Adrenal gland (tissue), 12 donors: Measurements from ENCODE around the gene CPED1. TPM values are rescaled to one million over a fixed set of nuclear protein-coding genes. Genes with fewer than 3 reads are reported as not detected.

Experiments used
- DNase-seq, 7 donors: peaks; one replicate each; pipeline ENCODE4 v3.0.0-alpha.2; 2019 to 2020
- H3K27ac ChIP-seq, 5 donors: fragments of 200-600 bp; sonication (generic) in 4 of 5; 1 replicate in 3 of 5; 2 replicates in 2 of 5; pipeline versions ENCODE4 v1.5.1 to v1.8.0; 2016 to 2020; ENCODE audit warnings: mild to moderate bottlenecking in 1 of 5
- H3K27me3 ChIP-seq: fragments of 200-600 bp; 2 replicates; pipeline ENCODE4 v1.8.0; 2021
- H3K36me3 ChIP-seq, 2 donors: fragments of 200-600 bp; replicated peaks in 1 of 2; 1 replicate in 1 of 2; 2 replicates in 1 of 2; pipeline versions ENCODE4 v1.5.1 to v1.8.0; 2018 to 2022
- H3K4me1 ChIP-seq, 2 donors: fragments of 200-600 bp; replicated peaks in 1 of 2; 1 replicate in 1 of 2; 2 replicates in 1 of 2; pipeline versions ENCODE4 v1.5.1 to v1.8.0; 2018 to 2021
- H3K4me3 ChIP-seq, 4 donors: fragments of 200-600 bp; sonication (generic) in 3 of 4; one replicate each; pipeline ENCODE4 v1.5.1; 2016 to 2018
- H3K9me3 ChIP-seq, 3 donors: fragments of 200-600 bp; sonication (generic) in 1 of 3; replicated peaks in 1 of 3; 1 replicate in 2 of 3; 2 replicates in 1 of 3; pipeline versions ENCODE4 v1.5.1 to v1.8.0; 2016 to 2021
- POLR2A ChIP-seq, 2 donors: fragments of 450-650 bp; IDR thresholded peaks; one replicate each; pipeline ENCODE4 v1.6.1; 2017; ENCODE audit warnings: antibody characterized with exemption in 2 of 2, mild to moderate bottlenecking in 2 of 2, moderate library complexity in 1 of 2
- WGBS, 4 donors: extraction: QIAGEN DNeasy Blood & Tissue Kit in 2 of 4; methylation state at CpG; one replicate each; pipeline versions ENCODE4 v1.1.5 to v1.1.7; 2013 to 2017; 5-methylcytosine and 5-hydroxymethylcytosine counted together
- intact Hi-C, 2 donors: fragments of 100-400 bp; cut with DNase I; formaldehyde crosslinking; loops; one replicate each; pipeline versions ENCODE4 v1.14.1 to v1.15.0; 2022 to 2023
- polyA plus RNA-seq, 3 donors: library from polyadenylated mRNA; stranded (reverse); fragments of 200-250 nt in 2 of 3; fragments of 350-450 nt in 1 of 3; fragmentation: Illumina TruSeq in 1 of 3; extraction: RNeasy Lipid Tissue Mini Kit (QIAGEN cat#74804) in 1 of 3; gene quantifications; one replicate each; pipeline ENCODE4 v1.2.3, GENCODE V29; 2013 to 2014
- total RNA-seq, 9 donors: library from RNA; depleted of rRNA in 4 of 9; stranded (reverse); fragments of >200 nt in 4 of 9; fragments of 120-200 nt in 1 of 9; fragmentation: NEBNext Ultra II Directional in 1 of 9; extraction: Animal tissue kit (Norgen Biotek cat#: 25700) in 1 of 9; gene quantifications; one replicate each; pipeline versions ENCODE4 v1.1.0 to v1.2.4, GENCODE V29; 2013 to 2023
- TF ChIP-seq, protein P1 (sequence below), 6 experiments: fragments of 450-650 bp in 4 of 6; fragments of 200-600 bp in 2 of 6; sonication (generic) in 1 of 6; IDR thresholded peaks; 1 replicate in 5 of 6; 2 replicates in 1 of 6; pipeline versions ENCODE4 v1.5.1 to v1.8.0; 2016 to 2021; ENCODE audit warnings: antibody characterized with exemption in 6 of 6, mild to moderate bottlenecking in 2 of 6, moderate library complexity in 1 of 6
- donor health status: healthy with polysubstance abuse.
- donor health status: Bipolar disorder and iron deficiency.
- donor health status: DM: yes; HTN: yes; CAD: no.
- donor health status: DM: no; HTN: no; CAD: no.
- donor health status: DM: no; HTN: no; CAD: no.
- donor health status: DM: yes; HTN: yes; CAD: no.

CPED1 gene
- total and polyA plus RNA-seq, 12 donors, result 5.2 to 72.2 (median 40.7) TPM

GRCh38 chr7:121023194-121023593 is 34.7 kb downstream of the CPED1 start:
- H3K4me3 ChIP-seq, result no peak overlapping the region
- intact Hi-C loops, result no loop called here
- no peaks in the 10 kb centered on the region for H3K36me3 ChIP-seq
- no peaks in the 10 kb centered on the region for H3K27me3 ChIP-seq
- no peak for TF ChIP-seq POLR2A (IDR thresholded peaks at IDR 0.05)
- TF ChIP-seq, protein P1, sequence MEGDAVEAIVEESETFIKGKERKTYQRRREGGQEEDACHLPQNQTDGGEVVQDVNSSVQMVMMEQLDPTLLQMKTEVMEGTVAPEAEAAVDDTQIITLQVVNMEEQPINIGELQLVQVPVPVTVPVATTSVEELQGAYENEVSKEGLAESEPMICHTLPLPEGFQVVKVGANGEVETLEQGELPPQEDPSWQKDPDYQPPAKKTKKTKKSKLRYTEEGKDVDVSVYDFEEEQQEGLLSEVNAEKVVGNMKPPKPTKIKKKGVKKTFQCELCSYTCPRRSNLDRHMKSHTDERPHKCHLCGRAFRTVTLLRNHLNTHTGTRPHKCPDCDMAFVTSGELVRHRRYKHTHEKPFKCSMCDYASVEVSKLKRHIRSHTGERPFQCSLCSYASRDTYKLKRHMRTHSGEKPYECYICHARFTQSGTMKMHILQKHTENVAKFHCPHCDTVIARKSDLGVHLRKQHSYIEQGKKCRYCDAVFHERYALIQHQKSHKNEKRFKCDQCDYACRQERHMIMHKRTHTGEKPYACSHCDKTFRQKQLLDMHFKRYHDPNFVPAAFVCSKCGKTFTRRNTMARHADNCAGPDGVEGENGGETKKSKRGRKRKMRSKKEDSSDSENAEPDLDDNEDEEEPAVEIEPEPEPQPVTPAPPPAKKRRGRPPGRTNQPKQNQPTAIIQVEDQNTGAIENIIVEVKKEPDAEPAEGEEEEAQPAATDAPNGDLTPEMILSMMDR (IDR thresholded peaks at IDR 0.05), result no peak
- DNase-seq, result no peak
- H3K27ac ChIP-seq, result peak overlapping the region in 2 of 5 donors; percentile 30 to 46
- H3K4me1 ChIP-seq, result peaks cover 9 to 55% of the 10 kb centered on the region in 2 donors
- no peaks in the 10 kb centered on the region for H3K9me3 ChIP-seq

- no peak for DNase-seq
- Histone ChIP-seq H3K27ac (peak overlapping the region in 3 of 5 donors; percentile 16 to 46 (median 30)), H3K9me3 (no peaks in the 10 kb centered on the region), H3K4me1 (peaks cover 9 to 49% of the 10 kb centered on the region in 2 donors), H3K36me3 (no peaks in the 10 kb centered on the region), H3K27me3 (no peaks in the 10 kb centered on the region), H3K4me3 (no peak overlapping the region)
- WGBS, 4 donors, result 53 to 63% (median 58%) methylated on average over 8 of the region's 8 CpGs
- TF ChIP-seq, protein P1 (IDR thresholded peaks at IDR 0.05), result no peak
- no peak for TF ChIP-seq POLR2A (IDR thresholded peaks at IDR 0.05)
- intact Hi-C loops, result no loop called here
Measured at GRCh38 chr7:121023683-121024511, 35.4 kb downstream of the CPED1 start.

DNA sequence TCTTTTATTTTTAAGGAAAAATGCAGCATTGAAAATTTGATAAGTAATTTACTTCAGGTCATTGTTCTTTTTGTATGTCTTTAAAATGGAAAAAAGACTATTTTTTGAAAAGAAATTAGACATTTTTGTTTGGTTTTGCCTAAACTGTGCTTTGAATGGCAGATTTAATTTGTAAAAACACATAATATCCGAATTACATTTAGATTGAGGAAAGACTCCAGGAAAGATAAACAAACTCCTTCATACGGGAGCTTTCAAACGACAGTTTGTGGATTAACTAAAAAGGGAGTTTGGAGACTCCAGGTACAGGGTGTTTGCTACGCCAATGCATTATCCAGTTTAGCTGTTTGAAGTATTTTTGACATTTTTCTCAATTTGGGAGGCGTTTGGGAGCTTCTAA is 36.1 kb downstream of the CPED1 start:
- Histone ChIP-seq H3K27me3 (no peaks in the 10 kb centered on the region), H3K27ac (peak overlapping the region in 1 of 5 donors; percentile 46)
- intact Hi-C loops, result no loop called here

GRCh38 chr7:121026159-121026558 is 37.6 kb downstream of the CPED1 start:
- no peaks in the 10 kb centered on the region for H3K27me3 ChIP-seq
- no peaks in the 10 kb centered on the region for H3K36me3 ChIP-seq
- intact Hi-C loops, result no loop called here
- TF ChIP-seq, protein P1 (IDR thresholded peaks at IDR 0.05), result no peak
- no peak overlapping the region for H3K27ac ChIP-seq
- DNase-seq, result no peak
- H3K9me3 ChIP-seq, result no peaks in the 10 kb centered on the region
- no peak overlapping the region for H3K4me3 ChIP-seq
- peaks cover 6 to 28% of the 10 kb centered on the region in 2 donors for H3K4me1 ChIP-seq
- 89 to 96% (median 95%) methylated on average over 1 of the region's 1 CpG for WGBS, 4 donors

More for the DNA sequence above, 36.1 kb downstream of the CPED1 start:
- TF ChIP-seq, protein P1 (IDR thresholded peaks at IDR 0.05), result no peak
- TF ChIP-seq POLR2A (IDR thresholded peaks at IDR 0.05), result no peak
- WGBS, 4 donors, result 39 to 68% (median 53%) methylated on average over 5 of the region's 5 CpGs
- no peak overlapping the region for H3K4me3 ChIP-seq
- H3K9me3 ChIP-seq, result no peaks in the 10 kb centered on the region
- DNase-seq, result no peak
- peaks cover 9 to 42% of the 10 kb centered on the region in 2 donors for H3K4me1 ChIP-seq
- no peaks in the 10 kb centered on the region for H3K36me3 ChIP-seq
